Measurements from ENCODE around the gene PACC1.

DNA sequence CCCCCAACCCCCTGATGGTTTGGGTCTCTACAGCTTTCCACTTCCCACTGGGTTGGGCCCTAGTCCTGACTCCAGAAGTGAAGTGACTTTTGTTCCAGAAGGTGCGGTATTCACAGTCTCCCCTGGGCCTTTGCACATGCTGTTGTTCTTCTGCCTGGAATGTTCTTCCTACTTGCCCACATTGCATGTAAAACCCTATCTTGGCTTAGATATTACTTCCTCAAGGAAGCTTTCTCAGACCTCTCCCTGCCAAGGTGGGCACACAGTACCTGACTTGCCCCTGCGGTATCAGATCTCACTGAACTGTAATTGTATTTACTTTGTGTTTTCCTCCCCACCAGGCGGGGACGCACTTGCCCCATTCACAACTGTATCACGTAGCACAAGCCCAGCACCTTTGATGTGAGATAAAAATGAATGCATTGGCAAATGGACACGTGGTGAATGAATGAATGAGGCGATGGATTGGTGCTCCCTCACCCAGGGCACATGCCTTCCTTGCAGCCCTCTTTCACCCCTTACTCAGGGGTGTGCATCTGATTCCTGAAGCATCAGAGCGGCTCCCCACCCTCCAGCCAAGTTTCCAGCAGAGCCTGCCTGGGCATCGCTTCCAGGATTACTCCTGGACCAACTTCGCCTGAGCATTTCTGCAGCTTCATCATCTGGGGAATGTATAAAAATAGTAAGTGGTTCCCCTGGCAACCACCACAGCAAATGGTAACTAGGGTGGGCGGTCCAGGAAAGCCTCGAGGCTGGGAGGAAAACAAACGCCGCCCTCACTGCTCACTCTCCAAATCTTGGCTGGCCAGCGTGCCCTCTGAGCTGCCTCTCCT lies 37.9 kb upstream of the PACC1 start:
- no peak for TF ChIP-seq POLR2A (IDR thresholded peaks at IDR 0.05)
- TF ChIP-seq, protein P1, sequence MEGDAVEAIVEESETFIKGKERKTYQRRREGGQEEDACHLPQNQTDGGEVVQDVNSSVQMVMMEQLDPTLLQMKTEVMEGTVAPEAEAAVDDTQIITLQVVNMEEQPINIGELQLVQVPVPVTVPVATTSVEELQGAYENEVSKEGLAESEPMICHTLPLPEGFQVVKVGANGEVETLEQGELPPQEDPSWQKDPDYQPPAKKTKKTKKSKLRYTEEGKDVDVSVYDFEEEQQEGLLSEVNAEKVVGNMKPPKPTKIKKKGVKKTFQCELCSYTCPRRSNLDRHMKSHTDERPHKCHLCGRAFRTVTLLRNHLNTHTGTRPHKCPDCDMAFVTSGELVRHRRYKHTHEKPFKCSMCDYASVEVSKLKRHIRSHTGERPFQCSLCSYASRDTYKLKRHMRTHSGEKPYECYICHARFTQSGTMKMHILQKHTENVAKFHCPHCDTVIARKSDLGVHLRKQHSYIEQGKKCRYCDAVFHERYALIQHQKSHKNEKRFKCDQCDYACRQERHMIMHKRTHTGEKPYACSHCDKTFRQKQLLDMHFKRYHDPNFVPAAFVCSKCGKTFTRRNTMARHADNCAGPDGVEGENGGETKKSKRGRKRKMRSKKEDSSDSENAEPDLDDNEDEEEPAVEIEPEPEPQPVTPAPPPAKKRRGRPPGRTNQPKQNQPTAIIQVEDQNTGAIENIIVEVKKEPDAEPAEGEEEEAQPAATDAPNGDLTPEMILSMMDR (IDR thresholded peaks at IDR 0.05 in 4 of 5, conservative IDR thresholded peaks at IDR 0.05 in 1 of 5) = no peak
